Measurements from ENCODE around the gene ZNF664. TPM values are rescaled to one million over a fixed set of nuclear protein-coding genes. Genes with fewer than 3 reads are reported as not detected.

Gene ZNF664
- polyA plus RNA-seq, 1 donor from 2014 or later: 146 TPM

- H3K79me2 ChIP-seq (replicated peaks; ENCODE audit: insufficient read depth, low read length): peaks cover 97% of the 10 kb centered on the region
These were observed 6.6 kb downstream of the ZNF664 start for GRCh38 chr12:123979566-123979965.

GRCh38 chr12:123982269-123982668 lies 9.3 kb downstream of the ZNF664 start:
- H3K4me3 ChIP-seq (ENCODE audit: low read length): no peak overlapping the region
- H3F3A ChIP-seq (ENCODE audit: insufficient read depth, low read length, poor library complexity, severe bottlenecking): no peaks in the 10 kb centered on the region
- no peak overlapping the region for H3K27ac ChIP-seq (ENCODE audit: low read length)
- H3K36me3 ChIP-seq (ENCODE audit: insufficient read depth, low read length): peaks cover 7% of the 10 kb centered on the region
- H2AFZ ChIP-seq (ENCODE audit: low read depth, low read length): no peak overlapping the region
- H4K20me1 ChIP-seq (ENCODE audit: insufficient read depth): peaks cover 18% of the 10 kb centered on the region
- H3K27me3 ChIP-seq (ENCODE audit: insufficient read depth, low read depth, low read length): no peaks in the 10 kb centered on the region
- H3K9ac ChIP-seq (ENCODE audit: low read length): no peak overlapping the region
- no peaks in the 10 kb centered on the region for H3K9me2 ChIP-seq (ENCODE audit: insufficient read depth, low read length)
- no peaks in the 10 kb centered on the region for H3K9me3 ChIP-seq (ENCODE audit: low read length)
- H3K79me2 ChIP-seq (replicated peaks; ENCODE audit: insufficient read depth, low read length): peaks cover 96% of the 10 kb centered on the region
- no peak overlapping the region for H3K4me2 ChIP-seq (ENCODE audit: low read length)
- TF ChIP-seq SMC3 (conservative IDR thresholded peaks at IDR 0.05; ENCODE audit: poor library complexity) (no peak), CTCF (IDR thresholded peaks at IDR 0.05; ENCODE audit: poor library complexity, severe bottlenecking) (no peak), MXI1 (conservative IDR thresholded peaks at IDR 0.05; ENCODE audit: poor library complexity, severe bottlenecking) (no peak), RAD21 (conservative IDR thresholded peaks at IDR 0.05) (no peak), EZH2 (IDR thresholded peaks at IDR 0.05; ENCODE audit: borderline replicate concordance, insufficient read depth, low read length, poor library complexity, severe bottlenecking) (no peak), EP300 (conservative IDR thresholded peaks at IDR 0.05; ENCODE audit: poor library complexity, severe bottlenecking) (no peak), TAF1 (IDR thresholded peaks at IDR 0.05; ENCODE audit: low read depth) (no peak), POLR2AphosphoS5 (IDR thresholded peaks at IDR 0.05) (no peak)
- TF ChIP-seq, protein P1, sequence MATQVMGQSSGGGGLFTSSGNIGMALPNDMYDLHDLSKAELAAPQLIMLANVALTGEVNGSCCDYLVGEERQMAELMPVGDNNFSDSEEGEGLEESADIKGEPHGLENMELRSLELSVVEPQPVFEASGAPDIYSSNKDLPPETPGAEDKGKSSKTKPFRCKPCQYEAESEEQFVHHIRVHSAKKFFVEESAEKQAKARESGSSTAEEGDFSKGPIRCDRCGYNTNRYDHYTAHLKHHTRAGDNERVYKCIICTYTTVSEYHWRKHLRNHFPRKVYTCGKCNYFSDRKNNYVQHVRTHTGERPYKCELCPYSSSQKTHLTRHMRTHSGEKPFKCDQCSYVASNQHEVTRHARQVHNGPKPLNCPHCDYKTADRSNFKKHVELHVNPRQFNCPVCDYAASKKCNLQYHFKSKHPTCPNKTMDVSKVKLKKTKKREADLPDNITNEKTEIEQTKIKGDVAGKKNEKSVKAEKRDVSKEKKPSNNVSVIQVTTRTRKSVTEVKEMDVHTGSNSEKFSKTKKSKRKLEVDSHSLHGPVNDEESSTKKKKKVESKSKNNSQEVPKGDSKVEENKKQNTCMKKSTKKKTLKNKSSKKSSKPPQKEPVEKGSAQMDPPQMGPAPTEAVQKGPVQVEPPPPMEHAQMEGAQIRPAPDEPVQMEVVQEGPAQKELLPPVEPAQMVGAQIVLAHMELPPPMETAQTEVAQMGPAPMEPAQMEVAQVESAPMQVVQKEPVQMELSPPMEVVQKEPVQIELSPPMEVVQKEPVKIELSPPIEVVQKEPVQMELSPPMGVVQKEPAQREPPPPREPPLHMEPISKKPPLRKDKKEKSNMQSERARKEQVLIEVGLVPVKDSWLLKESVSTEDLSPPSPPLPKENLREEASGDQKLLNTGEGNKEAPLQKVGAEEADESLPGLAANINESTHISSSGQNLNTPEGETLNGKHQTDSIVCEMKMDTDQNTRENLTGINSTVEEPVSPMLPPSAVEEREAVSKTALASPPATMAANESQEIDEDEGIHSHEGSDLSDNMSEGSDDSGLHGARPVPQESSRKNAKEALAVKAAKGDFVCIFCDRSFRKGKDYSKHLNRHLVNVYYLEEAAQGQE (IDR thresholded peaks at IDR 0.05; ENCODE audit: borderline replicate concordance): no peak

More at GRCh38 chr12:123979566-123979965, 6.6 kb downstream of the ZNF664 start:
- Histone ChIP-seq H3K27ac (ENCODE audit: low read length) (no peak overlapping the region), H3K36me3 (ENCODE audit: insufficient read depth, low read length) (peaks cover 7% of the 10 kb centered on the region), H3K27me3 (ENCODE audit: insufficient read depth, low read depth, low read length) (no peaks in the 10 kb centered on the region), H3F3A (ENCODE audit: insufficient read depth, low read length, poor library complexity, severe bottlenecking) (no peaks in the 10 kb centered on the region), H3K4me2 (ENCODE audit: low read length) (no peak overlapping the region), H3K9ac (ENCODE audit: low read length) (no peak overlapping the region), H2AFZ (ENCODE audit: low read depth, low read length) (no peak overlapping the region), H4K20me1 (ENCODE audit: insufficient read depth) (peaks cover 10% of the 10 kb centered on the region), H3K9me3 (ENCODE audit: low read length) (no peaks in the 10 kb centered on the region), H3K4me3 (ENCODE audit: low read length) (no peak overlapping the region), H3K9me2 (ENCODE audit: insufficient read depth, low read length) (no peaks in the 10 kb centered on the region)
- TF ChIP-seq POLR2AphosphoS5 (IDR thresholded peaks at IDR 0.05): no peak
- no peak for TF ChIP-seq RAD21 (conservative IDR thresholded peaks at IDR 0.05)
- TF ChIP-seq CTCF (IDR thresholded peaks at IDR 0.05; ENCODE audit: poor library complexity, severe bottlenecking): no peak
- TF ChIP-seq TAF1 (IDR thresholded peaks at IDR 0.05; ENCODE audit: low read depth): no peak
- TF ChIP-seq MXI1 (conservative IDR thresholded peaks at IDR 0.05; ENCODE audit: poor library complexity, severe bottlenecking): no peak
- no peak for TF ChIP-seq EP300 (conservative IDR thresholded peaks at IDR 0.05; ENCODE audit: poor library complexity, severe bottlenecking)
- TF ChIP-seq SMC3 (conservative IDR thresholded peaks at IDR 0.05; ENCODE audit: poor library complexity): no peak
- TF ChIP-seq EZH2 (IDR thresholded peaks at IDR 0.05; ENCODE audit: borderline replicate concordance, insufficient read depth, low read length, poor library complexity, severe bottlenecking): no peak
